ENCODE data around the gene ALK.

ALK gene

GRCh38 chr2:29606104-29607037 is 315.0 kb downstream of the ALK start:
- DNase-seq = no peak

GRCh38 chr2:29603341-29603740 is 318.0 kb downstream of the ALK start:
- no peak for DNase-seq

- DNase-seq = no peak
Observed at GRCh38 chr2:29601872-29602271, 319.5 kb downstream of the ALK start.

GRCh38 chr2:29601321-29601720 is 320.1 kb downstream of the ALK start:
- DNase-seq = no peak

- DNase-seq = no peak
Observed at GRCh38 chr2:29599946-29600345, 321.4 kb downstream of the ALK start.

GRCh38 chr2:29598978-29599377 is 322.4 kb downstream of the ALK start:
- DNase-seq = no peak

- DNase-seq = peak; percentile 16
Observed at GRCh38 chr2:29597035-29597434, 324.4 kb downstream of the ALK start.

- peak; percentile 18 for DNase-seq
Observed at GRCh38 chr2:29596584-29596983, 324.8 kb downstream of the ALK start.

GRCh38 chr2:29591600-29591999 is 329.8 kb downstream of the ALK start:
- DNase-seq = no peak

- DNase-seq = no peak
Observed at GRCh38 chr2:29590211-29590610, 331.2 kb downstream of the ALK start.

GRCh38 chr2:29589440-29590103 is 331.8 kb downstream of the ALK start:
- no peak for DNase-seq

- no peak for DNase-seq
Observed at GRCh38 chr2:29587402-29588190, 333.8 kb downstream of the ALK start.

- DNase-seq = no peak
Observed at GRCh38 chr2:29586919-29587318, 334.5 kb downstream of the ALK start.

GRCh38 chr2:29583548-29584156 is 337.7 kb downstream of the ALK start:
- DNase-seq = no peak

GRCh38 chr2:29583104-29583503 is 338.3 kb downstream of the ALK start:
- DNase-seq = no peak

- DNase-seq = no peak
Observed at GRCh38 chr2:29582062-29582461, 339.3 kb downstream of the ALK start.

- no peak for DNase-seq
Observed at GRCh38 chr2:29580223-29580622, 341.2 kb downstream of the ALK start.

- DNase-seq = no peak
Observed at GRCh38 chr2:29579495-29580169, 341.8 kb downstream of the ALK start.

- no peak for DNase-seq
Observed at GRCh38 chr2:29578084-29578598, 343.2 kb downstream of the ALK start.

- DNase-seq = no peak
Observed at GRCh38 chr2:29576231-29576630, 345.2 kb downstream of the ALK start.

- no peak for DNase-seq
Observed at GRCh38 chr2:29575370-29575890, 346.0 kb downstream of the ALK start.

Data from right kidney (tissue), 1 donor.